HG02884 (cell line): Measurements from ENCODE around the gene HLA-F.

Experiments used
- ATAC-seq: cut with Tn5 transposase; IDR thresholded peaks from one replicate; pipeline ENCODE4 v1.9.1; 2021; ENCODE audit warnings: mild to moderate bottlenecking, moderate library complexity; ENCODE audit not compliant: unreplicated experiment

HLA-F gene

GRCh38 chr6:29723666-29724588 is 693 bp downstream of the HLA-F start:
- no peak for ATAC-seq

GRCh38 chr6:29724937-29725869 is 2.0 kb downstream of the HLA-F start:
- no peak for ATAC-seq

GRCh38 chr6:29726001-29726400 is 2.8 kb downstream of the HLA-F start:
- ATAC-seq: no peak

GRCh38 chr6:29726571-29727194 is 3.4 kb downstream of the HLA-F start:
- no peak for ATAC-seq

- no peak for ATAC-seq
These were observed 4.4 kb downstream of the HLA-F start for GRCh38 chr6:29727637-29728036.

GRCh38 chr6:29728173-29728874 is 5.1 kb downstream of the HLA-F start:
- no peak for ATAC-seq

GRCh38 chr6:29728875-29729270 is 5.6 kb downstream of the HLA-F start:
- ATAC-seq: no peak

- ATAC-seq: no peak
These were observed 6.6 kb downstream of the HLA-F start for GRCh38 chr6:29729774-29730328.

- ATAC-seq: no peak
These were observed 7.4 kb downstream of the HLA-F start for GRCh38 chr6:29730575-29731126.

GRCh38 chr6:29731281-29731680 is 8.0 kb downstream of the HLA-F start:
- no peak for ATAC-seq

GRCh38 chr6:29733057-29733456 is 9.8 kb downstream of the HLA-F start:
- ATAC-seq: no peak

- no peak for ATAC-seq
These were observed 11.1 kb downstream of the HLA-F start for GRCh38 chr6:29734046-29735018.

GRCh38 chr6:29736563-29736962 is 13.3 kb downstream of the HLA-F start:
- no peak for ATAC-seq

- ATAC-seq: no peak
These were observed 14.7 kb downstream of the HLA-F start for GRCh38 chr6:29737707-29738630.

GRCh38 chr6:29739136-29739881 is 16.1 kb downstream of the HLA-F start:
- ATAC-seq: no peak

- no peak for ATAC-seq
These were observed 16.6 kb downstream of the HLA-F start for GRCh38 chr6:29739882-29740261.

- no peak for ATAC-seq
These were observed 18.4 kb downstream of the HLA-F start for GRCh38 chr6:29741592-29741991.
